Measurements from ENCODE around the gene MYOD1. TPM values are rescaled to one million over a fixed set of nuclear protein-coding genes. Genes with fewer than 3 reads are reported as not detected.

MYOD1 gene
- total RNA-seq, 1 experiment from 2014 or later = not detected

DNA sequence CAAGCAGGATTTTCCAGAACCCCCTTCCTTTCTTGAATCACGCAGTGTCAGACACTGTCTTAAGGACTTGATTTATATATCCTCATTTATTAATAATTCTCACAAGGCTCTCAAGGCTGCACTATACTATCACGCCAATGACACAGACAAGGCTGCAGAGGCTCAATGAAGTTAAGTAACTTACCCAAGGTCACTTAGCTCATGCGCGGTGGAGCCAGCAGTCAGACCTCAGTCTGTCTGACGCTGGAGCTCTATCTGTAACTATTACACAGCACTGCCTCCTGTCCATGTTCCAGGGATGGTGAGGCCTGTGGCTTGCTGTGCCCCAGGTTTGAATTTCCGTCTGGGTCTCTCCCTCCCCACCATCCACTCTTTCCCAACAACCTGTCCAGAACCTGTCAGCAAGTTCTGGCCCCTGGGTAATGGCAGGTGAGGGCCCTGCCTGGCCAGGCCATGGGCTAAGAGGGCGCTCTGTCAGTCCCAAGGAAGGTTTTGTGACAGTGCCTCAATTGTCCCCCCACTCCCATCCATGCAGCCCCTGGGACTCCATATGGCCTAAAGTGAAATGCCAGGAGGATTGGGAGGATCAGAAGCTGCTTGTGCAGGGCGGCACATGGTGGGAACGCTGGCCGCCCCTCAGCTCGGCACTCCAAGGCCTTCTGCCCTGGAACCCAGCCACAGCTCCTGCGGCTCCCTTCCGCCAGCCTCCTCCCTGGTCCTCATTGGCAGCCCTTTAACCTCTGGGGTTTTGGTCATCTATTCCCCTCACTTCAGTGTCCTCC lies 23.8 kb downstream of the MYOD1 start:
- DNase-seq = no peak
- H3K9me3 Mint-ChIP-seq (ENCODE audit: low read depth, unreplicated experiment) = no peaks in the 10 kb centered on the region

DNA sequence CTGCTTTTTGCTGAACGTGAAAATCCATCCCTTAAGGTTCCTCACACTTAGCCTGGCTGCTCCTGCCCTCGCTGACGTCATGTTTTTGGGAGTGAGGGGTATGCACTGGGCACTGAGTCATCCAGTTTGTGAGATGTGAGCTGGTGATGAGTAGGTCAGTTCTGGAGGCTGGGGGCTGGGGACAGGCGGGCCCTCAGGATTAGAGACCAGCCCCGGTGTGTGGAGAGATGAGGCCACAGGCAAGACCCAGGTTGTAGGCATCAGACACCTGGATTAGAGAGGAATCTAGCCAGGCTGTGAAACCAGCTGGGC lies 24.4 kb downstream of the MYOD1 start:
- TF ChIP-seq, protein P1, sequence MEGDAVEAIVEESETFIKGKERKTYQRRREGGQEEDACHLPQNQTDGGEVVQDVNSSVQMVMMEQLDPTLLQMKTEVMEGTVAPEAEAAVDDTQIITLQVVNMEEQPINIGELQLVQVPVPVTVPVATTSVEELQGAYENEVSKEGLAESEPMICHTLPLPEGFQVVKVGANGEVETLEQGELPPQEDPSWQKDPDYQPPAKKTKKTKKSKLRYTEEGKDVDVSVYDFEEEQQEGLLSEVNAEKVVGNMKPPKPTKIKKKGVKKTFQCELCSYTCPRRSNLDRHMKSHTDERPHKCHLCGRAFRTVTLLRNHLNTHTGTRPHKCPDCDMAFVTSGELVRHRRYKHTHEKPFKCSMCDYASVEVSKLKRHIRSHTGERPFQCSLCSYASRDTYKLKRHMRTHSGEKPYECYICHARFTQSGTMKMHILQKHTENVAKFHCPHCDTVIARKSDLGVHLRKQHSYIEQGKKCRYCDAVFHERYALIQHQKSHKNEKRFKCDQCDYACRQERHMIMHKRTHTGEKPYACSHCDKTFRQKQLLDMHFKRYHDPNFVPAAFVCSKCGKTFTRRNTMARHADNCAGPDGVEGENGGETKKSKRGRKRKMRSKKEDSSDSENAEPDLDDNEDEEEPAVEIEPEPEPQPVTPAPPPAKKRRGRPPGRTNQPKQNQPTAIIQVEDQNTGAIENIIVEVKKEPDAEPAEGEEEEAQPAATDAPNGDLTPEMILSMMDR (IDR thresholded peaks at IDR 0.05; ENCODE audit: unreplicated experiment) = no peak
- no peaks in the 10 kb centered on the region for H3K36me3 Mint-ChIP-seq (ENCODE audit: insufficient read depth, unreplicated experiment)
- no peaks in the 10 kb centered on the region for H3K9me3 Mint-ChIP-seq (ENCODE audit: low read depth, unreplicated experiment)
- H3K27me3 Mint-ChIP-seq (ENCODE audit: unreplicated experiment) = peaks cover 48% of the 10 kb centered on the region
- H3K4me1 Mint-ChIP-seq (ENCODE audit: low read depth, unreplicated experiment) = no peaks in the 10 kb centered on the region
- no TSS peak for BruUV-seq (replicated peaks)
- no peak overlapping the region for H3K27ac Mint-ChIP-seq (ENCODE audit: unreplicated experiment)
- intact Hi-C loops (cut with micrococcal nuclease; ENCODE audit: unreplicated experiment) = no loop called here
- CTCF ChIA-PET = interaction anchor here (1.0 kb wide), 1 partner anchor 13 kb away, joined by 3 read pairs; no protein-coding TSS in a partner anchor
- H3K4me3 Mint-ChIP-seq (ENCODE audit: low read depth, unreplicated experiment) = no peak overlapping the region
- DNase-seq = no peak

More for the DNA sequence above, 23.8 kb downstream of the MYOD1 start:
- CTCF ChIA-PET = interaction anchor here (0.6 to 1.0 kb wide), 2 partner anchors 12 to 154 kb away, joined by 3 read pairs; no protein-coding TSS in a partner anchor
- Mint-ChIP-seq H3K36me3 (ENCODE audit: insufficient read depth, unreplicated experiment) (no peaks in the 10 kb centered on the region), H3K4me3 (ENCODE audit: low read depth, unreplicated experiment) (no peak overlapping the region), H3K27me3 (ENCODE audit: unreplicated experiment) (peaks cover 44% of the 10 kb centered on the region), H3K4me1 (ENCODE audit: low read depth, unreplicated experiment) (no peaks in the 10 kb centered on the region), H3K27ac (ENCODE audit: unreplicated experiment) (no peak overlapping the region)
- TF ChIP-seq, protein P1 (IDR thresholded peaks at IDR 0.05; ENCODE audit: unreplicated experiment) = no peak
- intact Hi-C loops (cut with micrococcal nuclease; ENCODE audit: unreplicated experiment) = no loop called here
- BruUV-seq (replicated peaks) = no TSS peak

DNA sequence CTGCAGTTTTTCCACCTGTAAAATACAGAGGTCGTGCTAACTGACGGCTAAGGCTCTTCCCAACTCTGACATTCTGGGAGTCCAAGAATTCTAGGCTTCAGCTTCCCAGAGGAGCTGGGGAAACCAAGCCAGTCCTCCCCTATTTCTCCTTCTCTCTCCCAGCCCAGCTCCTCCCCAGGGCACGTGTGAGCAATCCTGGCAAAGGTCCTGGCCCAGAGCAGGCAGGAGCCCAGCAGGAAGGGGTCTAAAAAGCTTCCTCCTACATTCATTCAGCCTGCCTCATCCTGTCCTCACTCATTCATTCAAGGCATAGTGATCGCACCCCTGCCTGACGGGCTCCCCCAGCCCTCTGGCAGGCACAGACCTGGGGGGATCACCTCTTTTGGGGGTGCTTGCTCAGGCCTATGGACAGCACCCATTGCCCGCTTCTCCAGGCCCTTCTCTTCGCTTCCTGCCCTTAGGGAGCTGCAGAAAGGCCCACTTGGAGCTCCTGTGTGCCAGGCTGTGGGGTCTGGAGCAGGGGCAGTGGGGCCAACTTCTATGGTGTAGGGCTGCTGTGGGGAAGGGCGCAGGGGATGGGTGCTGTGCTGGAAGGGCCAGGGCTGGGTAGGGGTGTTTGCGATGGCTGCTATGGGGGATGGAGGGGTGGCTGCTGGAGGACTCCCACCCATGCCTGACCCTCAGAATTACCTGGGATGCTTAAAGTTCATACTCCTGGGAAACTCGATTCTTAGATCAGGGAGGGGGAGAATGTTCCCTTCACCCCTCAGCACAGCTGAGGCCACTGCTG lies 25.0 kb downstream of the MYOD1 start:
- intact Hi-C loops (cut with micrococcal nuclease; ENCODE audit: unreplicated experiment) = no loop called here
- TF ChIP-seq, protein P1 (IDR thresholded peaks at IDR 0.05; ENCODE audit: unreplicated experiment) = no peak
- H3K4me3 Mint-ChIP-seq (ENCODE audit: low read depth, unreplicated experiment) = no peak overlapping the region
- CTCF ChIA-PET = no interaction called here
- no peaks in the 10 kb centered on the region for H3K36me3 Mint-ChIP-seq (ENCODE audit: insufficient read depth, unreplicated experiment)
- no TSS peak for BruUV-seq (replicated peaks)
- peaks cover 48% of the 10 kb centered on the region for H3K27me3 Mint-ChIP-seq (ENCODE audit: unreplicated experiment)
- no peak for DNase-seq
- no peak overlapping the region for H3K27ac Mint-ChIP-seq (ENCODE audit: unreplicated experiment)
- no peaks in the 10 kb centered on the region for H3K9me3 Mint-ChIP-seq (ENCODE audit: low read depth, unreplicated experiment)
- H3K4me1 Mint-ChIP-seq (ENCODE audit: low read depth, unreplicated experiment) = no peaks in the 10 kb centered on the region

DNA sequence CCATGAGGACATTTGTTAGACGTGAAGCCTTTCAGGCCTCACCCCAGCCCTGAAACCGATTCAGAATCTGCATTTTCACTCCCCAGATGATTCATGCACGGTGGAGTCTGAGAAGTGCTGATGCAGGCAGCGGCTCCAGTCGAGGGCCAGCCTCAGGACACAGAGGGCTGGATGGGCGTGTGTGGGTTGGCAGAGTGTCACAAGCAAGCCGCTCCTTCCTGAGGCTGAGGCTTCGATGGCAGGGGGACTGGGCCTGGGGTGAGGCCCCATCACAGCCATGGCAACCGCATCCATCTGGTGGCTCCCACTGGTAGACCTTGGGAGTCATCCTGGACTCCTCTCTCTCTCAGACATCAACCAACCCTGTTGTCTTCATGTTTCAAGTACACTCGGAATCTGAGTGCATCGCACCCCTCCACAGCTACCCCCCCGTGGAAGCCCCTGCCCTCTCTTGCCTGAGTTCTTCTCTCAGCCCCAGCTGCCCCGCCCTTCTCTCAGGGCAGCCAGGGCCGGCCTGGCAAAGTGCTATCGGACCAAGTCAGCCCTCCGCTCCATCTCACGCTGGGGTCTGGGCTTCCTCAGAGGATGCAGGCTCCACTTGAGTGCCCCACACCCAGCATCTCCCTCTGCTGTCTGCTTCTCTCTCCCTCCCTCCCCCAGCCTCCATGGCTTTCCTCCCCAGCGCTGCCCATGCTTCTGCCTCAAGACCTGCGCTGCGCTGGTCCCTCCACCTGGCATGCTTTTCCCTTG lies 25.8 kb downstream of the MYOD1 start:
- CTCF ChIA-PET = no interaction called here
- Mint-ChIP-seq H3K27me3 (ENCODE audit: unreplicated experiment) (peaks cover 50% of the 10 kb centered on the region), H3K36me3 (ENCODE audit: insufficient read depth, unreplicated experiment) (no peaks in the 10 kb centered on the region), H3K4me3 (ENCODE audit: low read depth, unreplicated experiment) (no peak overlapping the region), H3K27ac (ENCODE audit: unreplicated experiment) (no peak overlapping the region), H3K4me1 (ENCODE audit: low read depth, unreplicated experiment) (no peaks in the 10 kb centered on the region), H3K9me3 (ENCODE audit: low read depth, unreplicated experiment) (no peaks in the 10 kb centered on the region)
- TF ChIP-seq, protein P1 (IDR thresholded peaks at IDR 0.05; ENCODE audit: unreplicated experiment) = no peak
- intact Hi-C loops (cut with micrococcal nuclease; ENCODE audit: unreplicated experiment) = no loop called here
- BruUV-seq (replicated peaks) = no TSS peak
- no peak for DNase-seq
